RWPE1 (cell line): Measurements from ENCODE around the gene SCN4B.

Experiments used
- CTCF ChIA-PET: fragments of 350-600 bp; sonication (Branson Sonifier 250); formaldehyde crosslinking; extraction: SDS; loops from one replicate; lab custom pipeline; 2021; lab: Yijun Ruan, JAX
- POLR2A ChIA-PET: fragments of 400-600 bp; formaldehyde crosslinking; extraction: SDS; loops from one replicate; lab custom pipeline; 2020; ENCODE audit warnings: antibody characterized with exemption; ENCODE audit not compliant: low non-redundant PET; lab: Yijun Ruan, JAX
- DNase-seq: peaks from one replicate; pipeline ENCODE4 v3.0.0; 2012; ENCODE audit warnings: low spot score
- H3K27ac ChIP-seq: fragments of 450-650 bp; 2 replicates; pipeline ENCODE4 v1.5.1; 2017
- TF ChIP-seq, protein P1 (sequence below): fragments of 450-650 bp; conservative IDR thresholded peaks from 2 replicates; pipeline ENCODE4 v1.5.1; 2017; ENCODE audit warnings: low read depth, mild to moderate bottlenecking

The SCN4B gene

DNA sequence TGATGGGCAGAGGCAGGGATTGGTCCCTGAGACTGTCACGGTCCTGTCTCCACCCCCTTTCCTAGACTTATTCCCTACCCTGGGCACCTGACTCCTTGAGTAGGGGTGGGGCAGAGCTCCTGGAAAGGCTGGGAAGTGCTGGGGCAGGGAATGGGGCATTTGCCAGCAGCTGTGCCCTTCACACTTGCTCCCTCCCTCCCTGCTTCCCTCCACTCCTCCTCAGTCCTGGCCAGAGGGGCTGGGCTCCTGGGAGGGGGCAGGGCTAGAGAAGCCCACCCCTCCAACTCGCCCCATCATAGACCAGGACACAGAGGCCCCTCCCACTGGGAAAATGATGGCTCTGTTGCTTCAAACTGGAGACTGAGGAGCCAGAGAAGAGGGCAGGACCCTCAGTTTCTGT lies 12.3 kb upstream of the SCN4B start:
- TF ChIP-seq, protein P1, sequence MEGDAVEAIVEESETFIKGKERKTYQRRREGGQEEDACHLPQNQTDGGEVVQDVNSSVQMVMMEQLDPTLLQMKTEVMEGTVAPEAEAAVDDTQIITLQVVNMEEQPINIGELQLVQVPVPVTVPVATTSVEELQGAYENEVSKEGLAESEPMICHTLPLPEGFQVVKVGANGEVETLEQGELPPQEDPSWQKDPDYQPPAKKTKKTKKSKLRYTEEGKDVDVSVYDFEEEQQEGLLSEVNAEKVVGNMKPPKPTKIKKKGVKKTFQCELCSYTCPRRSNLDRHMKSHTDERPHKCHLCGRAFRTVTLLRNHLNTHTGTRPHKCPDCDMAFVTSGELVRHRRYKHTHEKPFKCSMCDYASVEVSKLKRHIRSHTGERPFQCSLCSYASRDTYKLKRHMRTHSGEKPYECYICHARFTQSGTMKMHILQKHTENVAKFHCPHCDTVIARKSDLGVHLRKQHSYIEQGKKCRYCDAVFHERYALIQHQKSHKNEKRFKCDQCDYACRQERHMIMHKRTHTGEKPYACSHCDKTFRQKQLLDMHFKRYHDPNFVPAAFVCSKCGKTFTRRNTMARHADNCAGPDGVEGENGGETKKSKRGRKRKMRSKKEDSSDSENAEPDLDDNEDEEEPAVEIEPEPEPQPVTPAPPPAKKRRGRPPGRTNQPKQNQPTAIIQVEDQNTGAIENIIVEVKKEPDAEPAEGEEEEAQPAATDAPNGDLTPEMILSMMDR: no peak
- ChIA-PET POLR2A (no interaction called here), CTCF (no interaction called here)
- H3K27ac ChIP-seq: no peak overlapping the region
- DNase-seq: no peak

GRCh38 chr11:118163494-118163893 lies 10.9 kb upstream of the SCN4B start:
- TF ChIP-seq, protein P1: no peak
- CTCF ChIA-PET: no interaction called here
- no peak for DNase-seq
- H3K27ac ChIP-seq: no peak overlapping the region
- POLR2A ChIA-PET: interaction anchor here (0.5 kb wide), 1 partner anchor 133 kb away, joined by 5 read pairs; no protein-coding TSS in a partner anchor

- TF ChIP-seq, protein P1: no peak
- POLR2A ChIA-PET: no interaction called here
- no peak overlapping the region for H3K27ac ChIP-seq
- CTCF ChIA-PET: interaction anchor here (0.6 kb wide), 1 partner anchor 8 kb away, joined by 4 read pairs; no protein-coding TSS in a partner anchor
- DNase-seq: no peak
These were observed 10.2 kb upstream of the SCN4B start for GRCh38 chr11:118162846-118163245.

GRCh38 chr11:118161786-118162185 lies 9.2 kb upstream of the SCN4B start:
- H3K27ac ChIP-seq: no peak overlapping the region
- ChIA-PET CTCF (no interaction called here), POLR2A (no interaction called here)
- TF ChIP-seq, protein P1: no peak
- DNase-seq: no peak

- TF ChIP-seq, protein P1: no peak
- ChIA-PET POLR2A (no interaction called here), CTCF (interaction anchor here (3.2 kb wide), 1 partner anchor 14 kb away, joined by 16 read pairs; no protein-coding TSS in a partner anchor)
- no peak overlapping the region for H3K27ac ChIP-seq
- no peak for DNase-seq
These were observed 4.7 kb upstream of the SCN4B start for GRCh38 chr11:118157186-118157895.

- TF ChIP-seq, protein P1: no peak
- DNase-seq: no peak
- ChIA-PET CTCF (interaction anchor here (0.5 to 3.2 kb wide), 4 partner anchors 15 to 667 kb away, joined by 3 to 16 read pairs (median 4); no protein-coding TSS in a partner anchor), POLR2A (no interaction called here)
- no peak overlapping the region for H3K27ac ChIP-seq
These were observed 4.0 kb upstream of the SCN4B start for GRCh38 chr11:118156531-118157185.
